Hepatocyte (in vitro differentiated cells): ENCODE measurements around the gene TYMS. TPM values are rescaled to one million over a fixed set of nuclear protein-coding genes. Genes with fewer than 3 reads are reported as not detected.

Experiments used
- DNase-seq: peaks from one replicate; pipeline ENCODE4 v3.0.0-alpha.2; 2016; ENCODE audit warnings: low spot score
- H2AFZ ChIP-seq: fragments of 200-600 bp; sonication (generic); 2 replicates; pipeline ENCODE4 v1.6.0; 2016; ENCODE audit warnings: antibody characterized with exemption, mild to moderate bottlenecking
- H3K27ac ChIP-seq: fragments of 200-600 bp; sonication (generic); 2 replicates; pipeline ENCODE4 v1.5.1; 2016; ENCODE audit warnings: mild to moderate bottlenecking
- H3K27me3 ChIP-seq: fragments of 200-600 bp; sonication (generic); 2 replicates; pipeline ENCODE4 v1.6.1; 2016
- H3K36me3 ChIP-seq: fragments of 200-600 bp; sonication (generic); replicated peaks from 2 replicates; pipeline ENCODE4 v1.5.1; 2016; ENCODE audit warnings: low read depth; ENCODE audit not compliant: insufficient read depth
- H3K4me1 ChIP-seq: fragments of 200-600 bp; sonication (generic); 2 replicates; pipeline ENCODE4 v1.5.1; 2016; ENCODE audit warnings: mild to moderate bottlenecking, moderate library complexity; ENCODE audit not compliant: insufficient read depth
- H3K4me2 ChIP-seq: fragments of 200-600 bp; sonication (generic); 2 replicates; pipeline ENCODE4 v1.6.0; 2016
- H3K4me3 ChIP-seq: fragments of 200-600 bp; sonication (generic); 2 replicates; pipeline ENCODE4 v1.5.1; 2016; ENCODE audit warnings: mild to moderate bottlenecking
- H3K79me2 ChIP-seq: fragments of 200-600 bp; sonication (generic); 2 replicates; pipeline ENCODE4 v1.6.0; 2017; ENCODE audit warnings: mild to moderate bottlenecking
- H3K9me2 ChIP-seq: fragments of 200-600 bp; sonication (generic); replicated peaks from 2 replicates; pipeline ENCODE4 v1.6.0; 2017; ENCODE audit warnings: mild to moderate bottlenecking; ENCODE audit not compliant: insufficient read depth
- H3K9me3 ChIP-seq: fragments of 200-600 bp; sonication (generic); 2 replicates; pipeline ENCODE4 v1.5.1; 2016; ENCODE audit warnings: low read depth, mild to moderate bottlenecking
- H4K20me1 ChIP-seq: fragments of 200-600 bp; sonication (generic); 2 replicates; pipeline ENCODE4 v1.6.0; 2016; ENCODE audit warnings: mild to moderate bottlenecking; ENCODE audit not compliant: insufficient read depth, poor library complexity, severe bottlenecking
- EZH2 ChIP-seq: fragments of 200-600 bp; sonication (generic); IDR thresholded peaks from 2 replicates; pipeline ENCODE4 v1.6.1; 2016; ENCODE audit warnings: antibody characterized with exemption, mild to moderate bottlenecking, borderline replicate concordance
- EZH2phosphoT487 ChIP-seq: fragments of 200-600 bp; sonication (generic); IDR thresholded peaks from one replicate; pipeline ENCODE4 v1.6.1; 2018; ENCODE audit warnings: antibody characterized with exemption, mild to moderate bottlenecking, low read depth, moderate library complexity; ENCODE audit not compliant: unreplicated experiment, severe bottlenecking
- WGBS: methylation state at CpG from one replicate; pipeline ENCODE4 v1.1.6; 2016; ENCODE audit warnings: low lambda C conversion rate; ENCODE audit errors: missing lambda C conversion rate; 5-methylcytosine and 5-hydroxymethylcytosine counted together
- polyA plus RNA-seq: library from polyadenylated mRNA; unstranded; fragments of >200 nt; fragmentation: Nextera tagmentation; extraction: Ambion mirVana; gene quantifications from 2 replicates; pipeline ENCODE4 v1.2.1, GENCODE V29; 2016
- total RNA-seq: library from RNA; depleted of rRNA; stranded (reverse); fragments of >200 nt; gene quantifications from 2 replicates; pipeline ENCODE4 v1.2.3, GENCODE V29; 2014
- TF ChIP-seq, protein P1 (sequence below): fragments of 200-600 bp; sonication (generic); IDR thresholded peaks from 2 replicates; pipeline ENCODE4 v1.5.1; 2016; ENCODE audit warnings: antibody characterized with exemption, mild to moderate bottlenecking; ENCODE audit not compliant: poor library complexity

The TYMS gene
- total and polyA plus RNA-seq, 2 experiments from 2014 or later = 15.1 to 39.8 TPM

DNA sequence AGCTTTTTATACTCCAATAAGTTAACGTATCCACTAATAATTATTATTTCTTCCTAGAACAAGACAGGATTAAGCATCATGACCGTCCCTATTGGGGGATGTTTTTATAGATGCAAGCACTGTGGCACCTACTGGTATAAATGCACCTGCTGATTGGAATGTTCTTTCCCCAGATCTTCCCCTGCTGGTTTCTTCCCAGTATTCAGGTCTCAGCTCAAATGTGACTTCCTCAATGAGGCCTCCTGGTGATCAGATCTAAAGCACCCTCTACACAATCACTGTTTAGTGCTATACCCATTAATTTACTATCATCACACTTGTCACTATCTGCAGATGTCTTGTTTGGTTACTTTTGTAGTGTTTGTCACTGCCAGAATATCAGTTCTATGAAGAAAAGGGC, 3.9 kb upstream of the TYMS start:
- no peaks in the 10 kb centered on the region for H3K9me3 ChIP-seq
- WGBS = 93% methylated on average over 2 of the region's 2 CpGs
- H3K79me2 ChIP-seq = peaks cover 6% of the 10 kb centered on the region
- no peak overlapping the region for H3K4me3 ChIP-seq
- no peak overlapping the region for H3K4me2 ChIP-seq
- H3K4me1 ChIP-seq = no peaks in the 10 kb centered on the region
- no peaks in the 10 kb centered on the region for H3K27me3 ChIP-seq
- H3K27ac ChIP-seq = no peak overlapping the region
- DNase-seq = no peak
- H2AFZ ChIP-seq = no peak overlapping the region
- no peaks in the 10 kb centered on the region for H3K9me2 ChIP-seq
- no peaks in the 10 kb centered on the region for H4K20me1 ChIP-seq
- no peak for TF ChIP-seq EZH2phosphoT487
- no peak for TF ChIP-seq EZH2
- TF ChIP-seq, protein P1, sequence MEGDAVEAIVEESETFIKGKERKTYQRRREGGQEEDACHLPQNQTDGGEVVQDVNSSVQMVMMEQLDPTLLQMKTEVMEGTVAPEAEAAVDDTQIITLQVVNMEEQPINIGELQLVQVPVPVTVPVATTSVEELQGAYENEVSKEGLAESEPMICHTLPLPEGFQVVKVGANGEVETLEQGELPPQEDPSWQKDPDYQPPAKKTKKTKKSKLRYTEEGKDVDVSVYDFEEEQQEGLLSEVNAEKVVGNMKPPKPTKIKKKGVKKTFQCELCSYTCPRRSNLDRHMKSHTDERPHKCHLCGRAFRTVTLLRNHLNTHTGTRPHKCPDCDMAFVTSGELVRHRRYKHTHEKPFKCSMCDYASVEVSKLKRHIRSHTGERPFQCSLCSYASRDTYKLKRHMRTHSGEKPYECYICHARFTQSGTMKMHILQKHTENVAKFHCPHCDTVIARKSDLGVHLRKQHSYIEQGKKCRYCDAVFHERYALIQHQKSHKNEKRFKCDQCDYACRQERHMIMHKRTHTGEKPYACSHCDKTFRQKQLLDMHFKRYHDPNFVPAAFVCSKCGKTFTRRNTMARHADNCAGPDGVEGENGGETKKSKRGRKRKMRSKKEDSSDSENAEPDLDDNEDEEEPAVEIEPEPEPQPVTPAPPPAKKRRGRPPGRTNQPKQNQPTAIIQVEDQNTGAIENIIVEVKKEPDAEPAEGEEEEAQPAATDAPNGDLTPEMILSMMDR = no peak
- H3K36me3 ChIP-seq = no peaks in the 10 kb centered on the region

DNA sequence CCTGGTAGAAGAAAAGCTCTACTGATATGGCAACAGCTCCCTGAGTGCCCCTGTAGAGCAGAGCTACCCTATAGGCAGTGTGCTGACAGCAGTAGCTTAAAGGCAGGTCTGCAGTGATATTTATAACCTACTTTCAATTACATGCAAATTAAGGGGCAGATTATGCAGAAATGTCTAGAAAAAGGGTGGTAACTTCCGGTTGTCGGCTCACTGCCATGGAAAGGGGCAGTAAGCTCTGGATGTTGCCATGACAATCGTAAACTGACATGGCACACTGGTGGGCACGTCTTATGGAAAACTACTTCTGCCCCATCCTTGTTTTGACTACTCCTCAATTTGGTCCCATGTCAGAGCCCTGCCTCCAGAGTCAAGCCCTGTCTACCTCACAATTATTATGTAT, 2.9 kb upstream of the TYMS start:
- Histone ChIP-seq H3K79me2 (peaks cover 16% of the 10 kb centered on the region), H3K9me3 (no peaks in the 10 kb centered on the region), H3K36me3 (no peaks in the 10 kb centered on the region), H3K4me1 (no peaks in the 10 kb centered on the region), H3K9me2 (no peaks in the 10 kb centered on the region), H3K27ac (no peak overlapping the region), H3K4me3 (no peak overlapping the region), H4K20me1 (no peaks in the 10 kb centered on the region), H3K27me3 (no peaks in the 10 kb centered on the region), H2AFZ (no peak overlapping the region), H3K4me2 (no peak overlapping the region)
- 94% methylated on average over 4 of the region's 4 CpGs for WGBS
- TF ChIP-seq EZH2 = no peak
- TF ChIP-seq, protein P1 = no peak
- no peak for TF ChIP-seq EZH2phosphoT487
- DNase-seq = no peak

DNA sequence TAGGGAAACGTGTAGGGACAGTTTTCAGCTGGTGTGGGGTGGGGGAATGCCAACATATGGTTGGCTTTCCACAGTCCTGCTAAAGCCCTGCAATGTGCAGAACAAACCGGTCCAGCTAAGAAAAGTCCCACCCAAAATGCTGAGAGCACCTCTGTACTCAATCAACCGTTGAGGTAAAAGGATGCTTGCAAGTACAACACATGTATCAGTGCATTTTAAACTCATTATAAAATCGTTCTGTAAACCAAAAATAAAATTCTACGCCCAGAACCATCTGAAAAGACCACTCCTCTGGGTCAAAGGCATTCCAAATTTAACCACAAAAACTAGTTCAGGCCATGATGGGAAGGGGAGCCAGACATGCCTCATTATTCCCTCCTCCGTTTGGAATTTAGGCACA, 2.0 kb upstream of the TYMS start:
- WGBS = 86% methylated on average over 6 of the region's 6 CpGs
- no peaks in the 10 kb centered on the region for H3K9me2 ChIP-seq
- no peak overlapping the region for H3K4me3 ChIP-seq
- no peaks in the 10 kb centered on the region for H3K4me1 ChIP-seq
- DNase-seq = no peak
- H3K36me3 ChIP-seq = no peaks in the 10 kb centered on the region
- H2AFZ ChIP-seq = no peak overlapping the region
- no peak overlapping the region for H3K27ac ChIP-seq
- no peak overlapping the region for H3K4me2 ChIP-seq
- H4K20me1 ChIP-seq = no peaks in the 10 kb centered on the region
- no peaks in the 10 kb centered on the region for H3K9me3 ChIP-seq
- H3K27me3 ChIP-seq = no peaks in the 10 kb centered on the region
- TF ChIP-seq EZH2 (no peak), EZH2phosphoT487 (no peak)
- TF ChIP-seq, protein P1 = no peak
- H3K79me2 ChIP-seq = peaks cover 22% of the 10 kb centered on the region
